GM18511 (cell line): Measurements from ENCODE around the gene RIT2.
"Not testable (repeated sequence)": the region's sequence is repeated elsewhere in the genome, so short reads cannot be mapped to it uniquely, and the experiment has no call there.

ENCODE experiments used
- ATAC-seq: cut with Tn5 transposase; IDR thresholded peaks from one replicate; pipeline ENCODE4 v1.9.1; 2021; ENCODE audit warnings: mild to moderate bottlenecking, moderate library complexity; ENCODE audit not compliant: unreplicated experiment

RIT2 gene

DNA sequence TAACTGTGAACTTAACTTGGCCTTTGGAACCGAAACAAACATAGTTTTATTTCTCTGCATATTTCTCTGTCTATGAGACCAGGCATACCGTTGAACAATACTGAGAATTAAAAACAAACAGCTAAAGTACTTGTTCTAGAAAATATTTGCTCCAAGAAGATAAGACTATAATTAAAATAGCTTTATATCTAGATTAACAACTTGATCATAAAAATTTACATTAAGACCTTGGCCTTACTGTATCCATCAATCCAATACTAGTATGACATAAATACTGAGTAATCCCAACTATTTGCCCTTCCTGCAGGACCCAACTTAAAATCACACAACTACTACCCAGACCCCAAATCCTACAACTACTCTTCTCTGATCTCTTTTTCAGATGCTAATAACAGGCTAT is 260.9 kb downstream of the RIT2 start:
- no peak for ATAC-seq

DNA sequence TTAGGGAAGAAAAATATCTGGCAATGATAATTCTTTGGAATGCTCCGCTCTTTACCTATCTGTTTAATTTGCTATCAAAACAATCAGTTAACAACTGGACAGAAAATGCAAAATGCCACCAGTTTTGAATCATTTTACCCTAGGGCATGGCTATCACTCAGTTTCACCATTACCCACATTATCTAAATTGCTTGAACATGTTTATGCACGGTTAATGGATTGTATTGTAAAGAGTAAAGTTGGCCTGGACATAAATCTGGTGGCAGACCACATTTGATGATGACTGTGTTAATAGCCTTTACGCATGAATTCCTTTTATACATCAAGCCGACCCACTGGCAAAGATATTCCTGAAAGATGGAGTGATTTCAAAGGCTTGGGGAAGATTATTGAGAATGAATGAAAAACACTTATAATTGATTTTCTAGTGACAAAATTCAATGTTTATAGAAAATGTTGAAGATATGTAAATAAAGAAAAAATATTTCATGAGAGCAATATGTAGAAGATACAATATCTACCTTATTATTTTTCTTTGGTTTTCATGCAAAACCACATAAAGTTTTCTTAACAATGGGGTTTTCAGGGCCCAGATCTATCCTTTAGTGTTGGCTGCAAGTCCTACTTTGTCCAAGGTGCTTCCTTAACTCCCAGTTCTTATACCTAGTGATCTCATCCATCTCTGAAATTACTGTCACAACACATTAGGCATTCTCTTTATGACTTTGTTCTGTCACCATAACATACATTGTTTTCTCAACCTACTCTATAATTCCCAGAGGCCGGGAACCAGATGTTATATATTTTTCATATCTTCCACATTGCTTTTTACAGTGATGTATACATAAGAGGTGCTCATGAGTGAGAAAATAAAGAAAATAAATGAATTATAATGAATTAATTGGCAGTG is 265.1 kb downstream of the RIT2 start:
- no peak for ATAC-seq

DNA sequence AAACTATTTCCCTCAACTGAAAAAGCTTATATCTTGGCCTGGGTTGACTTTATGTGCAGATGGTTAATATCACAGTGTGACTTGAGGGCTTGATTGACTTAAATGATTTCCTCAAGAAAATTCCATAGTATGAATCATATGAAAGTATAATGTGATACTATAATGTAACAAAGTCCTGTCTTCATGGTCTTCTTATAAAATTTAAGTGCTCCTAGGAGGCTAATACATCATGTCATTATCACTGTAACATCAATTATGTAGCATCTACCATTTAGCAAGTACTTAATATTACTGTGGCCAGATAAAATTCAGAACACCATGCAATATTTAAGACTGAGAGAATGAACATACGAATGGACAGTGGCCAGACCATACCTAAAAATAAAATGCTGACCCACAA is 276.1 kb downstream of the RIT2 start:
- ATAC-seq: no peak

DNA sequence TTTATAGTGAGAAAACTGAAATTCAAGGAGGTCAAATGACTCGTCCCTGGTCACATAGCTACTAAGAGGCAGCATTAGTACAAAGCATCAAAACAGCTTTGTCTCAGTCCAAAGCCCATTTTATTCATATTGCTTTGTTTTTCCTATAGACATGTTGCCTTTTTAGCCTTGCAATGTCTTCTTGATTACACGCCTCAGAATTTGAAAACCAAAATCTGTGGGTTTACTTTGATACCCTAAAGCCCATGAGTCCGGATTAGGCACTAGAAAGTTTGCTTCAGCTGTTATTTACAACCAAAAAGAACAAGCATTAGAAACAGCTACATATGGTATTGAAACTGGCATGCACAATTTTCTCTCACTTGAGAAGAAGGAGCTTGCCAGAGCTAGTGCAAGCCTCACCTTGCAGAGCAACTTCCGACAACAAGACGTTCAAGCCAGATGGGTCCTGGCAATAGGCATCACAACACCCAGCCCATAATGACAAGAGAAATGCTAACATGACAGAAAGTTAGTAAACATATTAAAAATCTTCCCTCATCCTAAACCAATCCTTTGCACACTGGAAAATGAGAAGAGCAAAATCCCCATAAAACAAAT is 276.8 kb downstream of the RIT2 start:
- no peak for ATAC-seq

DNA sequence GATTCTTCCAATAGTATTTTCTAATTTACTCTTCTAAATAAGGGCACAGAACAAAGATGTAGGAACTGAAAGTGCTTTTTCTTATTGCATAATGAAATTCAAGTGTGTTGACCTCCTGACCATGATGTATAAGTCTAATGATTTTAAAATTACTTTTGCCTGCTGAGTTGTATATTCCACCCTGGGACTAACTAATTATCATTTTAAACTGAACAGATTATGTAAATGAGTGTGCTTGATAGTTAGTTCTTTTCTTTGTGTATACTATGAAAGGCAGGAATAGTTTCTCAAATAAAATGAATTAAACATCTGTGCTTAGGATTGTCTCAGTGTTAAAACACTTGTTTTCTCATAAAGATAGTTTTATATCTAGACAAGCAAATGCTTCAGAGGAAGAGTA is 284.5 kb downstream of the RIT2 start:
- ATAC-seq: no peak

DNA sequence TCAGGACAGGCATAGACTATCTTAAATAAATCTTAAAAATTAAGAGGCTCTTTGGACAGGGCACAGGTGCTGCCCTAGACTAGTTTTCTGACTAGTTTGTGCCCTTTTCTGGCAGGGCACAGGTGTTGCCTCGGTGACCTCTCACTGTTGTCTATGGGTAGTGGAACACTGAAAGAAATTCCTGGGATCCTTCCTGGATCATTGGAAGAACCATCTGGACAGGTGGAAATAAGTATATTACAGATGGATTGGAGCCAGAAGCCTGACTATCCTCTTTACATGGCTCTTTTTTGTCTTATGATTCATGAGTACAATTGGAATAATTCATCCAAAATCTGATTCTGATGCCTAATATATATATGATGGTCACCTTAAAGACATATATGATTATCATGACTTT is 286.6 kb downstream of the RIT2 start:
- no peak for ATAC-seq

DNA sequence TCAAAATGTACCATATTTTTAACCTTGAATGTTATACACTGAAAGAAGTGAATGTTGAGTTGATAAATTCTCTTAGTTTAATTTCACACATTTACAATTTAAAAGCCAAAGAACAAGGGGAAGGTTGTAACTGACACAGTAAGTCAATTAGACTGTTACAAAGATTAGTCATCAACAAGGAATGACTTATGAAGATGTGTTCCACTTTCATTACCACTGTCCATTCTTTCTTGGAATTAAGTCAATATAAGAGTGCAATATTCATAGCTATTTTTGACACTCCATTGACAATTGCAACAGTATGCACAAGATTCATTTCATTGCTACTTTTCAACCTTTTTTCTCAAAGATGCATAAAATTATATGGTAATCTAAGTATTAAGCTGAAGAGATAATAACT is 291.3 kb downstream of the RIT2 start:
- no peak for ATAC-seq

DNA sequence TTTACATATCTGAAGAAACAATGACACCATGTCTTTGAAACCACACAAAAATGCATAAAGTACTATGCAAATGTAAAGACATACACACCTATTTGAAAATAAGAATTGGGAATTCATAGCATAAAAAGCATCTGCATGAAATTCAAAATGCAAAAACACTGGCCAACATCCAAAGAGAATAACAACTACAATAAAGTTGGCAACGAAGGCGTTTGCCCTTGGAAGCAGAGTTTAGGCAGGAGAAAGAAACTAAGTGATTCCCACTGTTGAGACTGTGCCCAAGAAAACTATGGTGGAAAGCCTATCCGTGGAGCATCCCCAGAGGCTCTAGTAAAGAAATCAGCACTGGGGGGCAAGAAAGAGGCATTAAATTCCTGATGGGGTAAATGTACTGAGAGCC is 292.8 kb downstream of the RIT2 start:
- ATAC-seq: no peak

DNA sequence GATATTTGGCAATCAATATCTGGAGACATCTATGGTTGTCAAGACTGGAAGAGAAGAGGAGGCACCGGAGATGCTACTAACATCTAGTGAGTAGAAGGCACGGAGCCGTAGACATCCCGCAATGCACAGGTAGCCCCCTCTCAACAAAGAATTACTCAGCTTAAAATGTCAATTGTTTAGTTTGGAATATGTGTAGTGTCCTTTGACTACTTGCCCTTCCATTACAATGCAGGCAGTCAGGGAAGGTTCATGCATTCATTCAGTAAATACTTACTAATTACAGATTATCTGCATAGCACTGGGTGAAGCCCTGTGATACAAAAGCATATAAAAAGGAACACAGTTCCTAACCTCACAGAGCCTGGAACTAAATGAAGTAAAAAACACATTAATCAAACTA is 294.0 kb downstream of the RIT2 start:
- no peak for ATAC-seq

DNA sequence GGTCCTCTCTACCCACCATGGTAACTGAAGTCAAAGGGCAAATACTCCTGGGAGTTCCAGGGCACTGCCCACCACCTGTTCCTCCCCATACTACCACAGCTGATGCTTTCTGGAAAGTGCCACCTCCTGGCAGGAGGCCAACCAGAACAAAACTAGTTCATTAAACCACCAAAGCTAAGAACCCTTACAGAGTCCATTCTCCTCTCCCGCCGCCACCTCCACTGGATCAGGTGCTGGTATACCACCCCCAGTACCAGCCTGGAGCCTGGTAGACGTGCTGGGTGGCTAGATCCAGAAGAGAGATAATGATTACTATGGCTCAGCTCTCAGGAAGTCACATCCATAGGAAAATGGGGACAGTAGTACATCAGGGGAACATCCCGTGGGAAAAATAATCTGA is 300.9 kb downstream of the RIT2 start:
- ATAC-seq: no peak

DNA sequence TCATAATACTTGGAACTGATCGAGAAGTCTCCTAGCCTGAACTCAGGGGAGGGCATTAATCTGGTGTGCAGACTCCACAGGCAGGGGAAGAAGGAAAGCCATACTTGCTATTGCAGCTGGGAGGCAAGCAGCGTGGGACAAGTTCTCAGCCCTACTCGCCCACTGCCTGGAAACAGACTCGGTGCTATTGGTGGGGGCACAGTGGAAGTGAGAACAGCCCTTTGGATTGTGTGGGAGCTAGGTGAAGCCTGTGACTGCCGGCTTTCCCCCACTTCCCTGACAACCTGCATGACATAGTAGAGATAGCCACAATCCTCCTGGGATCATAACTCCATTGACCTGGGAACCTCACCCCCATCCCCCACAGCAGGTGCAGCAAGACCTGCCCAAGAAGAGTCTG is 301.3 kb downstream of the RIT2 start:
- no peak for ATAC-seq

DNA sequence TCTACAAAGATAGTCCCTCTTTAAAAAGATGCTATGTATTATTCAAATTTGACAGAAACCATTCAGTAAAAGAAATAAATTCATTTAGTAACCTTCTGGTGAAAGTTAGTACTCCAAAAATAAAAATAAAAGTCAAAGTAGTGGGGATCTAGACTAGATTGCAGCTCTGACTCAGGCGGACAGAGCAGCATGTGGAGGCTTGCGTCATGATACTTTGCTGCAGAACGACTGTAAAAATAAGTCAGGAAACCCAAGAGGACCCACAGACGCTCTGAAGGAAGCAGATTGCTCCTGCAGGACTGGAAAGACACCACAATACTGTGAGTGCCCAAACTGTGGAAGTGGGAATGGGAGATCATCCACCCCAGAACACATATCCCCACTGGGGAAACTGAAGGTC is 301.9 kb downstream of the RIT2 start:
- no peak for ATAC-seq

DNA sequence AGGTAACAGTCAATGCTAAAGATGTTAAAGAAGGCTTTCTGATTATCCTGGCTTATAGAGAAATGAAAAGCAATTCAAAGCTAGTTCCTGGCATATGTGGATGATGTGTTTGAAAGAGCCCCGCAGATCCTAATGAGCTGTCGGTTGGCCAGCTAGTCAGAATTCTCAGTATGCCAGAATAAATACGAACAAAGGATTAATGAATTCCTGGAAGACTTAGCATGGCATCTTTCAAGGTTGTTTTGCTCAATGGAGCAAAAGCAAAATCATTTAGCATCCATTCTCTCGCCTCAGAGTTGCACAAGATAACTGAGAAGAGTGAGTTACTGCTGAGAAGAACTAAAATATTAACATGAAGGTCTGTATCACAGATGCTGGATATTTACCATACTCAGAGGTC is 307.6 kb downstream of the RIT2 start:
- no peak for ATAC-seq

DNA sequence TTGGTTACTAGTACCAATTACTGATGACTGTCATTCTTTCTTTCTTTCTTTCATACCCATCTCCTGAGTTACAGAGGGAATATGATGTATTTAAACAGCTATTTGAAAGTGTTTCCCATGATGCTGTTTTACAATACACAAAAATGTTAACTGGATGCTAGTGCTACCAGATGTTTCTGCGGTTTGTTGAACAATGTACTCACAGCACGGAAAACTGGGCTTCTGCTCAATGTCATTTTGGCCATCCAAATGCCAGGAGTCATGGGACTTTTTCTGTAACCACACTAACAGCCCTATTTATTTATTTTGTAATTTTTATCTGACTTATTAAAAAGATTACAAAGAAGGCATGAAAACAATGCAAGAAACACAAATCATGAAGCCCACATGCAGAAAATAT is 313.8 kb downstream of the RIT2 start:
- ATAC-seq: no peak

DNA sequence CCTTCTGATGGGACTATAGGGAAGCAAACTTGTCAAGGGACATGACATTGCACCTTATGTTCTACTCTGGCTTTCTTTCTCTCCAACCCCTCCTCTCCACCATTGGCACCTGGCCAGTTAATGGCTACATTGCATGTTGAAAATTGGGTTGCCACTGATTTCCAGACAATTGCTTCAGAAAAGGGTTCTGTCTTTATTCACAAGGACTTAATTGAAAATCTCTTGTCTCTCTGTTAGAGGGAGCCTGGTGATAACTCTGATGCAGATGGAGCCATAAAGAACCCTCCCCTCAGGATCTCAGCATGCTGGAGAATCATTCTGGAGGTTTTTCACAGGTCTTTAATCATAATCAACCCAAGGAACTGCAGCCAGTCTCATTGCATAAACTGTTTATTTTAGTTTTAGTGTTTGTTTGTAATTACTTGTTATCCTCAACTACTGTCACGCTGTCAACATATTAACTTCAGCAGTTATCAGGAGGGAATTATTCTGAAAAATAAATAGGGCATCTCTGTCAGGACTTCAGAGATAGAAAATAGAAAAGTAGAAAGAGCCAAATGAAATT is 316.8 kb downstream of the RIT2 start:
- ATAC-seq: no peak

DNA sequence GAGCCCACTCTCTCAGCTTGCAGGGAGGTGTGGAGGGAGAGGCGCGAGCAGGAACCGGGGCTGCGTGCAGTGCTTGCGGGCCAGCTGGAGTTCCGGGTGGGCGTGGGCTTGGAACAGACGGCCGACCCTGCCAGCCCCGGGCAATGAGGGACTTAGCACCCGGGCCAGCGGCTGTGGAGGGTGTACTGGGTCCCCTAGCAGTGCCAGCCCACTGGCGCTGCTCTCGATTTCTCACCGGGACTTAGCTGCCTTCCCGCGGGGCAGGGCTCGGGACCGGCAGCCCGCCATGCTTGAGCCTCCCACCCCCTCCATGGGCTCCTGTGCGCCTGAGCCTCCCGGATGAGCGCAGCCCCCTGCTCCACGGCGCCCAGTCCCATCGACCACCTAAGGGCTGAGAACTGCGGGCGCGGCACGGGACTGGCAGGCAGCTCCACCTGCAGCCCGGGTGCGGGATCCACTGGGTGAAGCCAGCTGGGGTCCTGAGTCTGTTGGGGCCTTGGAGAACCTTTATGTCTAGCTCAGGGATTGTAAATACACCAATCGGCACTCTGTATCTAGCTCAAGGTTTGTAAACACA is 320.2 kb downstream of the RIT2 start:
- not testable (repeated sequence) for ATAC-seq

DNA sequence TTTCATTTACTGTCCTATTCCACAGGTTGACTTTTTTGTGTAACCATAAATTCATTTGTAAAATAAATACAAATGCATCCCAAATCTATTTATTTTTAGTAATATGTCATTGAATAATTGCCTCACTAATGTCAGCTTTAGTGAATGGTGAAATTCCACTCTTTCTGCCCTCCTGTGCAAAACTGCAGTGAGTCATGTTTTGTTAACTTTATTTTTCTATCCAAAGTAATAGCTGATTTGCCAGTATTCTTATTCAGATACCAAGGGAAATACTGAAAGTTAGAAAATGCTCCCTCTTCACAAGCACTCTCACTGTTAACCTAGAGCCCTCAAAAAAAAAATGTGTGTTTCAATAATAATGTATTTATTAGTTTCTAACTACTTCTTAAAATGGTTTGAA is 322.8 kb downstream of the RIT2 start:
- no peak for ATAC-seq

DNA sequence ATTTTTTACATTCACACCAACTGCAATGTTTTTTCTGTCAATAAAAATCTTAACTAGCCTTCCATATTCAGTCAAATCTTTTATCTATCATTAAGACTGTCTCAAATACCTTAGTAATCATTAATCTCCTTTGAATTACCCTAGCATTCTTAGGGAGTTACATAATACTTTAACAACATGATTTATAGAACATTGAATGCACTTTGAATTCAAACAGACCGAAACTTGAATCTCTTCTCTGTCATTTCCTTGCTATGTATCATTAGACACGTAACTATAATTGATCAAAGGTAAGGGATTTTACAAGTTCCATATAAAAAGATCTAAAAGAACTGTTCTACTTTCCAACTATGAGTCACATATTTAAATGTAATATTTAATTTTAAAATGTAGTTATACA is 330.9 kb downstream of the RIT2 start:
- ATAC-seq: no peak

DNA sequence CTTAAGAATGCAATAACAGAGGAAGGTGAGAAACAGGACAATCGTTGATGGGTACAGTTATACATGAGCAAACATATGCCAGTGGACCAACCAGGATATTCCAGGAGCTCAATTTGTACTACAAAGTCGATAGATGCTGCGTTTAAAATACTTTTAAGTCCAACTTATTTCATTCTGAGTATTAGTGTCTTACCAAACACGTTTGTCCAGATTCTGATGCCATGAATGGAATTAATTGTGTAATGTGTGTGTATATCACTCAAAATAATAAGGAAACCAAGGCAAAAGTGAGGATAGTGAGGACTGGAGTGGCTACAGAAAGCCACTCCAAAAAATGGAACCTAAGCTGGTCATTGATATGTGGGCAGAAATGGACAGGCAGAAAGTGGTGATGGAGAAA is 332.6 kb downstream of the RIT2 start:
- ATAC-seq: no peak

DNA sequence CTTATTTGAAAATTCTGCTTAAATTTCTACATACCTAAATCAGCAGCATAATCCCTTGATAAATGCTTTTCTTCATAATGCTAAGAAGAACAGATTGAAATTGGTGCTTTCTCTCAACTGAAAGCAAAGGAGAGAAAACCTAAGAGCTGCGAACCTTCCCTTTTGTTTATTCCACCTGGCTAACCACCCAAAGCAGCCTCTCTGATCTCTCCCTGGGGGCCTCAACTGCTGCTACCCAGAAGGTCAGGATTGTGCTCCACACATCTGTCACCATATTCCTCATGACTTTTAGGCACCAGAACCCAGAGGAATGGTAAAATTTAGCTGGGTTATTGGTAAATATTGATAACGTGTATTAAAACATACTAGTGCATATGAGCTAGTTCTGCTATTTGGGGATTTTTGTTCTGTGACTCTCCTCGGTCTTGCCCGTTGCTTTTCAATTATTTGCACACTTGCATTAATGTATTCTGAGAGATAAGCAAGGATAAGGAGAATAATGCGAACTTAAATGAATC is 334.1 kb downstream of the RIT2 start:
- no peak for ATAC-seq

DNA sequence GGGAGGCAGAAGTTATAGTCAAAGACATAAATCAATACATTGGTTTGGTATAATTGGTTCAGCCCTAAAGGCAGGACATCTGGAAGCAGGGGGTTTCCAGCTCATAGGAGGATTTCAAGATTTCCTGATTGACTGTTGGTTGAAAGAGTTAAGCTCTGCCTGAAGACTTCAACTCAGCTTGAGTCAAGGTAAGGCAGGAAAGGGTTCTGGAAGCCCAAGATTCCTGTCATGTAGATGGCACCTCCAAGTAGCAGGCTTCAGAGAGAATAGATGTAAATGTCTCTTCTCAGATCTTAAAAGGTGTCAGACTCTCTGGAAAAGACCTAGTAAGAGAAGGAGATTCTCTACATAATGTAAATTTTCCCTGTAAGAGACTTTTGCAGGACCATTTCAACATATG is 335.3 kb downstream of the RIT2 start:
- no peak for ATAC-seq
